Posterior cingulate gyrus (tissue), 11 donors: ENCODE data around the gene FOXP4.

ENCODE experiments used
- DNase-seq, 10 donors: peaks; one replicate each; pipeline versions ENCODE4 v3.0.0 to v3.0.0-alpha.2; 2020 to 2021; ENCODE audit warnings: mixed read lengths in 3 of 10
- intact Hi-C: fragments of 100-400 bp; cut with DNase I; formaldehyde crosslinking; loops from one replicate; pipeline ENCODE4 v1.15.1; 2023

Gene FOXP4

DNA sequence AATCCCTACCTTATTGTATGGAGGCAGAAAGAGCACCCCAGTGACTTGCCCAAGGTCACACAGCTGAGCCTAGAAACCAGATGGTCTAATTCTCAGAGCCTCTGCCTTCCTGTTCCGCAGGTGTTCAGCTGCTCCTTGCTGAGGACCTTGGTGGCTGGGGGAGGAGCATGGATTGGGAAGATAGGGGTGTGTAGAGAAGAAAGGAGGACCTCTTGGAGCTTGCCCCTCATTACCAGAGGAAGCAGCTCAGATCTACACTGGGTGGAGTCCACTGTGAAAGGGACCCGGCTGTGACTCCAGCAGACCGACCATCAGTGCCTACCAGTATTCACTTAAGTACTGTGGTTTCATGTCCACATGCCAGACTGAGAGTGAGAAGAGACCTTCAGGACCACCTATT lies 15.2 kb downstream of the FOXP4 start:
- DNase-seq = peak in 1 of 10 donors; percentile 23

DNA sequence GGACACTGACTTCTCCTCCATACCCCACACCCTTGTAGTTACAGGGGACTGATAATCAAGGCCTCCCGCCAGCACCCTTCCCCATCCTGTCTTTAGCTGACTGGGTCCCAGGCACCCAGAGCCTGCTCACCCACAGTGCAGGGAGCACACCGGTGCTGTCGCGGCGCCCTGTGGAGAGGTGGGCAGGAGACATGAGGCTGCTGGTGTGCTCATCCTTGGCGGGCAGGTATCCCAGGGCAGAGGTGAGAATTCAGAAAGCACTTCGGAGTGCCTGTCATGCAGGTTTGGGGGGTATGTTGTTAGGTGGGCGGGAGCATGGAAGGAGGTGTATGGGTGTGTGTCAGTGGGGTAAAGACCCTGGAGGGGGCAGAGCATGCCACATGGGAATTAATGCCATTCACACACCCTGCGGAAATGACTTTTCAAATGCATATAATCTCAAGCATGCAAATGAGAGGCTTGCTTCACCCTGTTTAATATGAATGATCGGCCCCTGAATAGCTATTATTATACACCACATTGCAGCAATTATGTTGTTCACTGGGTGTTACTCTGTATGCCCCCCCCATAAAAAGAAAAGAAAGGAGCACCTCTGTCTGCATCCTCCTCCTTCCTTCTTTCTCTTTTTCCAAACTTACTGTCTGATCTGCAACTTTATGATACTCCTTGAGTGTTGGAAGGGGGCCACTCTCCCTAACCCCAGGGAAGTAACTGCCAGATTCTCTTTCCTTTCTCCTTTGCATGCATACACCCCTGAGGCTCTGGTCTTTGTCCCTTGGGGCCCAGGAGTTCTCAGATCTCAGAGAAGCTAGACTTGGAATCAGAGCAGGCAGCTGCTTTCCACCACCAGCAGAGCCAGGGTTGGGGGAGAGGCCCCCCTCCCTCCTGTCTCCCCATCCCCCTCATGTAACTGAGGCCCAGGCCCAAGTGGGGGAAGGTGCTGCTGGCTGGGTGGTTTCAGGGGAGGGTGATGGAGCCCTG lies 16.0 kb downstream of the FOXP4 start:
- intact Hi-C loops = no loop called here
- DNase-seq = peak in 1 of 10 donors; percentile 62

More for the DNA sequence above, 15.2 kb downstream of the FOXP4 start:
- intact Hi-C loops = no loop called here

DNA sequence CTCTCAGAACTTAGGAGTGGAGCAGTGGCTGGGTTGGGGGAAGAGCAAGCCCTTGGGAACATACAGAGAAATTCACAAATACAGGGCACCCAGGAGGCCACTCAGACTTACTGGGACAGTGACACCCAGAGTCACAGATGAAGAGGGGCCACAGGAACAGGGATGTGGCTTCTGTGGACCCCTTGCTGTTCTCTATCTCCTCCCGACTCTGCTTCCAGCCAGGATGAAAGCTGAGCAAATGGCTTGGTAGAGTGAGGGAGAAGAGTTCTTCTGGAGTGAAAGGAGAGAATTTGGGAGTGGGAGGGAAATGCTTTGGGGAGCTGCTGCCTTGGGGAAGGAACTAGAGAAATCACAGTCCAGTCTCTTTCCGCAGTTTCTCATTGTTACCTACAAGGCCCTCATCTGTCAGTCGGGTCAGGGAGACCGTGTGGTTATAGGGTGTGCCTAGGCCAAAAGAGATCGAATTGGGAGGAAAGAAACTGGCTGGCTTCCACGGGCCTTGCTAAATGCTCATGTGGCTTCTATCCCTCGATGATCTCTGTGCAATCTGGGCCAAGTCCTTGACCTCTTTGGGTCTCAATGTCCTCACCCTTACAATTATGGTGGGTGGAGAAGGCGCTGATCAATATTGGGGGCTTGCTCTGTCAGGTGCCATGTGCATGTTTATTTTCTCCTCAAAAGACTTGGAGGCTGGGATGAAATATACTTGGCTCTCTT lies 17.0 kb downstream of the FOXP4 start:
- intact Hi-C loops = no loop called here

GRCh38 chr6:41564448-41565142 lies 18.4 kb downstream of the FOXP4 start:
- no peak for DNase-seq
- intact Hi-C loops = no loop called here

More for the DNA sequence above, 17.0 kb downstream of the FOXP4 start:
- peak in 2 of 10 donors; percentile 5 to 33 for DNase-seq

- intact Hi-C loops = no loop called here
- peak in 1 of 10 donors; percentile 41 for DNase-seq
Measured at GRCh38 chr6:41565701-41566100, 19.5 kb downstream of the FOXP4 start.

DNA sequence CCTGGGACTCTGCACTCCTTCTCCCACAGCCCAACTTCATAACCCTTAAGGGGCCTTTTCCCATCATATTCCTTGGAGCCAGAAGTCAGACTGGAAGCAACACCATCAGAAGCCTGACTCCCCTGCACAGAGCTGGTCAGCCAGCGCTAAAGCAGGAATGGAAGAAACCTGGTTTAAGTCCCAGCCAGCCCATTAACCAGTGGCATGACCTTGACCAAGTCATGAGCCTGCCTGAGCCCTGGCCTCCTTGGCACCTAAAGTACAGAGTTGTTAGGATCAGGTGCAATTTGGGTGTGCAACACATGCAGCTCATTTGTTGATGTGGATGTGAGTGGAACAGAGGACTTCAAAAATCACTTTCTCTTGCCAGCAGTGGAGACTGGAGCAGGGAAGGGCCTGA lies 20.8 kb downstream of the FOXP4 start:
- intact Hi-C loops = no loop called here
- DNase-seq = peak in 1 of 10 donors; percentile 27

- DNase-seq = peak in 1 of 10 donors; percentile 12
- intact Hi-C loops = no loop called here
Measured at GRCh38 chr6:41567684-41568083, 21.5 kb downstream of the FOXP4 start.

GRCh38 chr6:41568202-41568584 lies 22.0 kb downstream of the FOXP4 start:
- no peak for DNase-seq
- intact Hi-C loops = no loop called here

DNA sequence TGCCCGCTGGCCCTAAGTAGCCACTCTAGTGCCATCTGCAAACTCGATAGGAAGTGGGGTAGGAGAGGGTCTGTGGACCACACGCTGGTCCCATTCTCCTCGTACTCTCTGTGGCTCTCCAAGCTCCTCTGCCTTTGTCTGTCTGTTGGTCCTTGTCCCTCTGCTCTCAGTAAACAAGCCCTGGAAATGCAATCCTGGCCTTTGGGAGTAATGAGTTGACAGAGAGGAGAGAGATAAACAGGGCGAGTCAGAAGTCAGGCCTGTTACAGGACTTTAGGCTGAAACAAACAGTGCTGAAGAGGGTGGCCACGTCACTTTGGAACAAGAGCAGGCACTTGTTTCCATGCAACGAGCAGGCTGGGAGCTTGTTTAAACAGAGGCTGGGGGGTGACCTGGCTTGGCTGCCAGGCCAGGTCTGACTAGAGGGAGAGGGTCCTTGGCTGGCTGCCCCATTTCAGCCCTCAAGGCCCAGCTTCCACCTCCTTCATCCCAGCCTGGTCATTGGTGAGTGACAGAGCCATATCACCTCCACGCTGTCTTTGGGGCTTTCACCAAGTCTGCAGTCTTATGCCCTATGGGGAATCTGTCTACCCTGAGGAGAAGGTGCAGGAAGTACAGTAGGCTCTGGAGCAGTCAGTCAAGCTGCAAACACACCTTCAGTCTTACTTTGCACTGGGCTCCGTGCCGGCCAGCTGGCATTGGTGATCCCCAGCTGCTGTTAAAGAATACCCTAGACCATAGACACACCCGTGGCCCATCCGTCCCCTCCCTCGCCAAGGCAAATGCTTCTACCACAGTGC lies 22.6 kb downstream of the FOXP4 start:
- DNase-seq = peak in 1 of 10 donors; percentile 57
- intact Hi-C loops = no loop called here

DNA sequence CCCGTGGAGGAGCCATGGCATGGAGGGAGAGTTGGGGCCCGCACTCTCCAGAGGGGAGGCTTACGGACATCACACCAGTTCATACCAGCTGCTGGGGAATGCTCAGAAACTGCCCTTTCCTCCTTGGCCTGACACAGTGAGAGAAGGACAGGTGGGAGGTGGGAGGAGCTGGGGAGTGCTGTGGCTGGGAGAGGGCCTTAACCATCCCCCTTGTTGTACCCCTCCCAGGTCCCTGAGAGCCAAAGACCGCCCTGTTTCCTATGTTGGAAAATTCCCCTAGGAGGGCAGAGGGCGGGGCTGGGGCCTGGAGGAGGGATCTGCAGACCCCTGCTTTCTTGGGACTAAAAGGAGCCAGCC lies 24.1 kb downstream of the FOXP4 start:
- no peak for DNase-seq
- intact Hi-C loops = no loop called here

DNA sequence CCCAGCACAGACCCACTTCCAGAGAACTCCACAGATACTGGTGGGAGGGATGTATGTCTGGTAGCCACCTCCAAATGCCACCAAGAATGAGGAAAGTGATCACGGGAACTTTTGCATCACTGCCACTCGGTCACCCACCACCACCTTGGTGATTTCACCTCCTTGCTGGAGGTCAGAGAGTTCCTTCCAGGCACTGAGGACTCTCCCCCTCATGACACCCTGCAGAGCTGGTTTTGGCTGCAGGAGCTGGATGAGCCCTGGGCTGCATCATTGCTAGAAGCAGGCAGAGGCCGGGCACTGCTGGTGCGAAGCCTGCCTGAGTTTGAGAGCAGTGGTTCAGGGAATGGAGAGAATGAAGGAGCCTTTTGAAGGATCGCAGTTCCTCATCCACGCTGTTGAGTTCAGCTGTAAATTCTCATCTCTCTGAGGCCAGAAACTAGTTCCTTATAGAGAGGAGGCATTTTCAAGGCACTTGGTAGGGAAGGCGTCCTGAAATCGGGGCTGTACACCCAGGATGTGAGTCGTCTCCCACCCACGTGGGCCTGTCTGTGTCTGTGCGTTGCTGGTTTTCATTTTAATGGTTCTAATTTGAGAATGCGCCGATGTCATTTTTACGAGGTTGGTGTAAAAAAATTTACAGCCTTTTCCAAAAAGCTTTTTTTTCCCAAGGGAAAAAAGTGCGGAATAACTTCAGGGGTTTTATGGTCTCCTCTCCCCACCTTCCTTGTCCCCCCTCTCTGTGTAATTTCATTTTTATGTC lies 25.0 kb downstream of the FOXP4 start:
- DNase-seq = peak in 1 of 10 donors; percentile 70
- intact Hi-C loops = no loop called here

- DNase-seq = no peak
- intact Hi-C loops = no loop called here
Measured at GRCh38 chr6:41572613-41573012, 26.4 kb downstream of the FOXP4 start.

DNA sequence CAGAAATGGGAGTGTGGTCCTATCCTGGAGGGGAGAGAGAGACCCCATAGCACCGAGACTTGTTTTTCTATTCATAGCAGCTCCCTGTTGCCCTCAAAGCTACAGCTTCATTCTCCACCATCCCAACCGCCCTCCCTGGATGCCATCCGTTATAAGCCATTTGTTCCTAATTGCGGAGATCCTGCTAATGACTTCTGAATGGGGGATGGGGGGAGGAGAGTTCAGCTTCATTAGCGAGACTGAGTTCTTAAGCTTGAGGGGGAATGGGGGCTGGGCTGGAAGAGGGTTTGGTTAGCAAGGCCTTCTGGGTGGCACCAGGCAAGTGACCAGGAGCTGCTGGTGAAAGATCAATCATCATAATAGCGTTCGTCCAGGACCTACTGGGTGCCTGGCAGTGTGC lies 27.1 kb downstream of the FOXP4 start:
- DNase-seq = no peak
- intact Hi-C loops = no loop called here

DNA sequence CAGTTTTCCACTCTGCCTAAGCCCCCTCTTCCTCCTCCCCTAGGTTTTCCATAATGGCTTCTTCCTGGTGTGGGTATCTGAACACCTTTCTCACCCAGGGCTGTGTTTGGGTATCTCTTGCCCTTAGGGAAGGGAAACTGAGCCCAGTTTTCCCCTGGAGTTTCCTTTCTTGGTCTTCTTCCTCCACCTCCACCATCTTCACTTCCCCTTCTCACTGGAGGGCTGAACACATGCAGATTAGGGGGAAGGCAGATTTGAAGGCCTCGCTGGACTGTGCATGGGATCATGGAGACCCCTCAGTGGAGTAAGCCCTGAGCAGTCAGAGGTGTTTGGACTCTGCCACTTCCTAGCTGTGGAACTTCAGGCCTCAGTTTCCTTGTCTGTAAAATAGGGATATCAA lies 27.8 kb downstream of the FOXP4 start:
- DNase-seq = no peak
- intact Hi-C loops = no loop called here

DNA sequence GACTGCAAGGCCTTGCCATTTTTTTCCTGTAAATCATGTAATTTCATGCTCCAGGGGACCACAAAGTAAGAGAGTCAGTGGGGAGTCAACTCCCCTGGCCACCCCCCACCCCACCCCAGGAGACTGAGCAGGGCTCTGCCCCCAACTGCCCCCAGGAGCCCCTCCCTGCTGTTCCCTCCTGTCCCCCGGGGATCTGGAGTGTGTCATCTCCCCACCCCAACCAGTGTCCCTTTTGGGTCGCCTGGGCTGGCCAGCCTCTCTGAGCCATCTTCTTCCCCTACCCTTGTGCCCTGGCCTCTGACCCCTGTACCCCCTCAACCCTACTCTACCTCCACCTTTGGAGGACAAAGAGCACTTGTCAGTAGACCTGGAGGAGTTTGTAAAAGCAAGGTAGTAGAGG lies 29.4 kb downstream of the FOXP4 start:
- intact Hi-C loops = no loop called here
- peak in 1 of 10 donors; percentile 48 for DNase-seq

- peak in 1 of 10 donors; percentile 56 for DNase-seq
- intact Hi-C loops = no loop called here
Measured at GRCh38 chr6:41576667-41577066, 30.5 kb downstream of the FOXP4 start.

GRCh38 chr6:41577356-41578216 lies 31.4 kb downstream of the FOXP4 start:
- intact Hi-C loops = no loop called here
- peak in 1 of 10 donors; percentile 70 for DNase-seq
